GM18951 (cell line): ENCODE measurements around the gene SEMA4G.

ENCODE experiments used
- POLR2A ChIP-seq: IDR thresholded peaks from 4 replicates; pipeline ENCODE4 v1.6.1; 2011; ENCODE audit warnings: mild to moderate bottlenecking; ENCODE audit not compliant: insufficient read length, insufficient read depth; ENCODE audit errors: extremely low read depth
- in situ Hi-C: fragments of 300-500 bp; cut with MboI; formaldehyde crosslinking; loops from one replicate; pipeline ENCODE4 v1.12.0; 2022; ENCODE audit warnings: low sequenced_read_pairs, mixed read lengths, inconsistent platforms; ENCODE audit not compliant: unreplicated experiment

Gene SEMA4G

GRCh38 chr10:101000127-101000914 lies 31.0 kb downstream of the SEMA4G start:
- no peak for TF ChIP-seq POLR2A

DNA sequence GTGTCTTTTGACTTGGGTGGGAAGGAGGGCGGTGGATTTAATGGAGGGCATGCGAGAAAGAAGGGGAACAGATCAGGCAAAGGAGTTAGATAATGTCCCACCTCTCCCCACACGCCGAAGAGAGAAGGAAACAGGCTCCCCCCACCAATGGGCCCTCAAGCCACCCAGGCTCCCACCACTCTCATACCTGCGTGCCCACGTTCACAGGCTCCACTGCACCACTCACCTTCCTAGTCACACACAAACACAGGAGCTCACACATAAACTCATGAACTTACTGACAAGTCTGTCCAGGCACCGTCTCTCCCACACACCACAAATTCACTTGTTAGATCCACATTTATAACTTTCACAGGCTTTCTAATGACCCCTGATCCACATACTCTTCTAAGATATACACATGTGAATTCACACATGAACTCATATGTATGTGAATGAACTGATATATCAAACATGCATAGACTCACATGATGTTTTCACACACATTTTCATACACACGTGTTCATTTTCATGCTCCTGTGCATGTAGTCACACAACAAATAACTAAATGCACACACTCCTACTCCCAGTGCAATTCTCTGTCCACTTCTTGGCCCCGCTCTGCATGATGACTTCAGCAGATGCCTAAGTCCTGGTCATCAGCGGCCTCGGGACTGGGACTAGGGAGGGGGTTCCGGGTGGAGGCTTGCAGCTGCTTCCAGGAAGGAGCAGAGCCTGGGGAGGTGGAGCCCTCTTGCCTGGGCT lies 31.8 kb downstream of the SEMA4G start:
- in situ Hi-C loops = no loop called here
- no peak for TF ChIP-seq POLR2A

More at GRCh38 chr10:101000127-101000914, 31.0 kb downstream of the SEMA4G start:
- in situ Hi-C loops = no loop called here

GRCh38 chr10:101001659-101002035 lies 32.3 kb downstream of the SEMA4G start:
- in situ Hi-C loops = no loop called here
- TF ChIP-seq POLR2A = no peak

GRCh38 chr10:101002456-101002855 lies 33.2 kb downstream of the SEMA4G start:
- TF ChIP-seq POLR2A = no peak
- in situ Hi-C loops = no loop called here

- in situ Hi-C loops = no loop called here
- no peak for TF ChIP-seq POLR2A
Measured at GRCh38 chr10:101003639-101004206, 34.4 kb downstream of the SEMA4G start.

- in situ Hi-C loops = no loop called here
- no peak for TF ChIP-seq POLR2A
Measured at GRCh38 chr10:101005361-101005760, 36.1 kb downstream of the SEMA4G start.

DNA sequence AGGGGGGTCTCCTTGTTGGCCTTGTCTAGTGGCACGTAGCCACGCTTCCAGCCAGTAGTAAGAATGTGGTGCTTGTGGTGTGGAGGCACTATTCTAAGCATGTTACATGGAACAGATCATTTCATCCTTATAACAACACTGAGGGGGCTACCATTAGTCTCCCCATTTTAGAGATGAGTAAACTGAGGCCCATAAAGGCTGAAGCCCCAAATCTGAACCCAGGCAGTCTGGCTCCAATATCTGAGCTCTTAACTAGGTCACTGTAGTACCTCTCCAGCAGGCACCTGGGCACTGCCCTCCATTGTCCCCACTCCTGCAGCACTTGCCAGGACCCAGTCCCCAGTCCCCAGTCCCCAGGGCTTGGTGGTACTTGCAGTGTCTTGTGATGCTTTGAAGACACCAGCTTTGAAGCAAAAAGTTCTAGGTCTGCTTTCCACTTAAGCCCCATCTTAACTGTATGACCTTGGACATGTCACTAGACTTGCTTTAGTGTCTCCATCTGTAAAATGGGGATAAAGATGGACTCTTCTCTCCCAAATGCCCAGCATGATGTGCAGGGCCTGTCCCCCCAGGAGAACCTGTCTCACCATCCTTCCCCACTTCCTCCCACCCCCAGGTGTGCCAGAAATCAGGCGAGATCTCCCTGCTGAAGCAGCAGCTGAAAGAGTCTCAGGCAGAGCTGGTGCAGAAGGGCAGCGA lies 36.7 kb downstream of the SEMA4G start:
- in situ Hi-C loops = no loop called here
- no peak for TF ChIP-seq POLR2A

- no peak for TF ChIP-seq POLR2A
- in situ Hi-C loops = no loop called here
Measured at GRCh38 chr10:101006593-101007098, 37.3 kb downstream of the SEMA4G start.

DNA sequence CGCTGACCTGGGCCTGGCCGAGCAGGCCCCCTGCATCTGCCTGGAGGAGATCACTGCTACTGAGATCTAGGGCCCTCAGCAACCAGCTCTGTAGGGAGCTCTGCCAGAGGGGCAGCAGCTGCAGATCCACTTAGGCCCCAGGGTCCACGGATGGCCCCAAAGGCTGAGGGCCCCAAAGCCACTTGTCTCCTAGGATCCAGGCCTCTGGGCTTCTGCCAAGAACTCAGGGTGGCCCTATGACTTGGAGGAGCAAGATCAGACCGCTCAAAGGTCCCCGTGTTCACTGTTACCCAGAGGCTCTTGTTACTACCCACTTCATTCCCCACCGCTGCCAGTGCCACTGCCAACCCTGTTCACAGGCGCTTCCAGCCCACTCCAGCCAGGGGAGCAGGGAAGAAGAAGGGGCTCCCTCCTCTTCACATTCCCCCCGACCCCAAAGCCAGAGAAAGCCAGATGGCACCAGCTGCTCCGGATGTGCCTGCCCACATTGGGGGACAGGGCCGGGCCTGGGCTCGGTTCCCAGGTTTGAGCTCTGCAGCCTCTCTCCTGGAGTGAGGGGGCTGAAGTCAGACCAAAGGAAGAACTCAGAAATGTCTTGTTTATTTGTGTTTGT lies 37.9 kb downstream of the SEMA4G start:
- in situ Hi-C loops = no loop called here
- TF ChIP-seq POLR2A = no peak

DNA sequence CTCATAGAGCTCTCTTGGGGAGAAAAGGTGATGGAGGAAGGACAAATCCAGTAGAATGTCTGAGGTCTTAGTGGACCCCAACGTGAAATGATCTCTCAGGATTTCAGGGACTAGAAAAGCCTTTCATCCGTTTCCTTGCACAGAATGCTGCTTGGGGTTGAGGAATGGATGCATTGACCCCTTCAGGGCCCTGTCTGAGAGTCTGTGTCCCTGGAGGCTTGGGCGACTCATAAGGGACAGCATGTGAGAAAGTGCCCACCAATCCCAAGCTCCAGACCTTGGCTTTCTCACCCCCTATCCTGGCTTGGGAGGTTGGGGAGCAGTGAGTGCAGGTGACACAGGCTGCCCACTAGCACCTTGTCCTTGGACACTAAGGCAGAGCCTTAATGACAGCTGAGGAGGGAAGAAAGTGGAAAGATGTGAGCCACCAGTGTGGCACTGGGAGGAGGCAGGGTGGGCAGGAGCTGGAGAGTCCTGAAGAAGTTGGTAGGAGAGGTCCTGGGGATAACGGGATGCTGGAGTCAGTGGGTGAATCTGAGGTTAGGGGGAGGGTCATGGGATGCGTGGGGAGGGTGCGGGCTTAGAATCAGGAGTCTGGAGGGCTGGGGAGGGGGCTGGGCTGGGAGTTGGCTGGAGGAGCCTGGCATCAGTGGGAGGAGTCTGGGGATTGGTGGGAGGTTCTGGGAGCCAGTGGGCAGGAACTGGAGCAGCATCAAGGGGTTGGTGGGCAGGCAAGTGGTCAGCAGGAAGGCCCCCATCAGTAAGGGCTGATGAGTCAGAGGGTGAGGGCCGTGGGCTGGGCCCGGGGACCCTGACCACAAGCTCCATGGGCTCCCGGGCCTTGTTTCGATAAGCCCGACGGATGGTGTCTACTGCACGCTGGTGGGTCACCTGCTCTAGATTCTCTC lies 38.9 kb downstream of the SEMA4G start:
- in situ Hi-C loops = no loop called here
- TF ChIP-seq POLR2A = no peak

- in situ Hi-C loops = no loop called here
- no peak for TF ChIP-seq POLR2A
Measured at GRCh38 chr10:101008823-101009423, 39.6 kb downstream of the SEMA4G start.
